Ishikawa (cell line): Measurements from ENCODE around the gene LPAR5.

Experiments
- CEBPB ChIP-seq: IDR thresholded peaks from 2 replicates; pipeline ENCODE4 v1.6.1; 2012
- CREB1 ChIP-seq: IDR thresholded peaks from 2 replicates; pipeline ENCODE4 v1.6.1; 2012; ENCODE audit warnings: low read depth
- EGR1 ChIP-seq: IDR thresholded peaks from 2 replicates; pipeline ENCODE4 v1.6.1; 2012
- EP300 ChIP-seq: IDR thresholded peaks from 2 replicates; pipeline ENCODE4 v1.6.1; 2012; ENCODE audit warnings: borderline replicate concordance
- FOXM1 ChIP-seq: IDR thresholded peaks from 2 replicates; pipeline ENCODE4 v1.6.1; 2012; ENCODE audit warnings: low read depth, borderline replicate concordance
- MAX ChIP-seq: IDR thresholded peaks from 2 replicates; pipeline ENCODE4 v1.6.1; 2012
- NFIC ChIP-seq: IDR thresholded peaks from 2 replicates; pipeline ENCODE4 v1.6.1; 2012
- RAD21 ChIP-seq: IDR thresholded peaks from 2 replicates; pipeline ENCODE4 v1.6.1; 2012; ENCODE audit warnings: low read depth
- REST ChIP-seq: IDR thresholded peaks from 2 replicates; pipeline ENCODE4 v1.6.1; 2012; ENCODE audit warnings: low read depth, mild to moderate bottlenecking
- TAF1 ChIP-seq: IDR thresholded peaks from 2 replicates; pipeline ENCODE4 v1.6.1; 2012; ENCODE audit warnings: low read depth, mild to moderate bottlenecking
- TCF12 ChIP-seq: IDR thresholded peaks from 2 replicates; pipeline ENCODE4 v1.6.1; 2012; ENCODE audit warnings: low read depth
- TEAD4 ChIP-seq: IDR thresholded peaks from 2 replicates; pipeline ENCODE4 v1.6.1; 2012
- USF1 ChIP-seq: IDR thresholded peaks from 2 replicates; pipeline ENCODE4 v1.6.1; 2012
- YY1 ChIP-seq: IDR thresholded peaks from 2 replicates; pipeline ENCODE4 v1.6.1; 2012; ENCODE audit warnings: low read depth
- ZBTB7A ChIP-seq: IDR thresholded peaks from 2 replicates; pipeline ENCODE4 v1.6.1; 2012; ENCODE audit warnings: low read depth

The LPAR5 gene

GRCh38 chr12:6641131-6641530, 5.4 kb upstream of the LPAR5 start:
- TF ChIP-seq EGR1 (no peak), TEAD4 (no peak), TCF12 (no peak), FOXM1 (no peak), NFIC (no peak), EP300 (no peak), YY1 (no peak), ZBTB7A (no peak), REST (no peak)

GRCh38 chr12:6640497-6640896, 4.7 kb upstream of the LPAR5 start:
- TF ChIP-seq ZBTB7A = no peak
- TF ChIP-seq EP300 = no peak
- TF ChIP-seq MAX = no peak
- no peak for TF ChIP-seq TAF1
- TF ChIP-seq USF1 = no peak
- no peak for TF ChIP-seq FOXM1
- no peak for TF ChIP-seq CREB1
- no peak for TF ChIP-seq YY1
- no peak for TF ChIP-seq EGR1

- TF ChIP-seq YY1 = no peak
- no peak for TF ChIP-seq EGR1
- TF ChIP-seq CREB1 = no peak
- no peak for TF ChIP-seq REST
- TF ChIP-seq MAX = no peak
- no peak for TF ChIP-seq USF1
Measured at GRCh38 chr12:6639151-6639801, 3.5 kb upstream of the LPAR5 start.

GRCh38 chr12:6638305-6638704, 2.5 kb upstream of the LPAR5 start:
- TF ChIP-seq EGR1 = no peak
- TF ChIP-seq TCF12 = no peak
- no peak for TF ChIP-seq USF1
- no peak for TF ChIP-seq CEBPB
- no peak for TF ChIP-seq REST

GRCh38 chr12:6635375-6635855, 344 bp downstream of the LPAR5 start:
- TF ChIP-seq NFIC (no peak), TEAD4 (no peak), YY1 (no peak), CREB1 (no peak), CEBPB (no peak), RAD21 (no peak), TCF12 (no peak), USF1 (no peak), FOXM1 (no peak), EP300 (no peak), ZBTB7A (no peak), TAF1 (no peak), REST (no peak), EGR1 (no peak), MAX (no peak)
